ENCODE data around the gene PARD3B.
A peak's percentile ranks its signal among the peaks of the same experiment; 100 is the strongest.

The PARD3B gene

DNA sequence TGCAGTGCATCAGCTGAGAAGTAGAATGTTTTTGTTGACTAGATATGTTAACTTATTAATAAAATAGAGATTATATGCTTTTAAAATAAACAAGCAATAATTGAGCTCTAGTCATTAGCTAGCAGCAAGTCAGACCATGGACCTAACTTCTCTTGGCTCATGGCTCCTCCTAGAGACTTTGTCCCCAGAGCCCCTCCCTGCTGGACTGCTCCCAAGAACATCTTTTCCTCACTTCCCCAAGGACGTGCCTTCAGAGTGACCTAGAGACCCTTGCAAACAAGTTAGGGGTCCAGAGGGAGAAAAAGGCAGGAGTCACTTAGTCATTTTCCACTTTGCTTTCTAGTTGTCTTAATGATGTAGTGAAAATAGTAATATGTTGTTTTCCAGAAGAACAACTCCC is 824.5 kb downstream of the PARD3B start:
- TF ChIP-seq GATA3 (IDR thresholded peaks at IDR 0.05; ENCODE audit: low read depth, low read length) (no peak), GATA2 (IDR thresholded peaks at IDR 0.05; ENCODE audit: low read depth, low read length) (no peak)

DNA sequence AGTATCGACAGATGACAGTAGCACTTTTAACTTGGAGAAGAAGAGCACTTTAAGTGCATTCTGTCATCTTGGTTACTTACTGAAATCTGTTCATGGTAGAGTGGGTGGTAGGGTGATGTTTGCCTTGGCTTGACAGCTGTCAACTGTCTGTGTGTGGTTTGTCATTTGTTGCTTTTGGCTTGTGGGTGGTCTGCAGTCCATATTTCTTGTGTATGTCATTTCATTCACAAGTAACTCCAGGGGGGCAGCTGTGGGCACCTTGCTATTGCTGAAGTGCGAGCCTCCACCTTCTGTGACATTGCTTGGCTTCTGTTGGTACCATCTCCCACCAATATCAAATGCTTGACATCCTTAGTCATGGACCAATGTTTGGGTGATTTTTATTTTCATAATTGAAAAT is 825.5 kb downstream of the PARD3B start:
- TF ChIP-seq GATA3 (IDR thresholded peaks at IDR 0.05; ENCODE audit: low read depth, low read length) (no peak), GATA2 (IDR thresholded peaks at IDR 0.05; ENCODE audit: low read depth, low read length) (no peak)

DNA sequence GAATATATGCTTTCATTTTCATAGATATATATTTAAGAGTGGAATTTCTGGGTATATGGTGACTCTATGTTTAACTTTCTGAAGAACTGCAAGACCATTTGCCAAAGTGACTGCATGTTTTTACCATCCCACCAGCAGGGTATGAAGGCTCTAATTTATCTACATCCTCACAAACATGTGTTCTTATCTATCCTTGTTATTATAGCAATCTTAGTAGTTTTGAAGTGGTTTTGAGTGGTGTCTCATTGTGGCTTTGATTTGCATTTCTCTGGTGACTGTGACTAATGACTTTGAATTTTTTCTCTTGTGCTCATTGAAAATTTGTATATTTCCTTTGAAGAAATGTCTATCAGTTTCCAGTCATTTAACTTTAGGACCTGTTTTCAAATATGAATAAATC is 826.9 kb downstream of the PARD3B start:
- TF ChIP-seq GATA3 (IDR thresholded peaks at IDR 0.05; ENCODE audit: low read depth, low read length) (no peak), GATA2 (IDR thresholded peaks at IDR 0.05; ENCODE audit: low read depth, low read length) (no peak)

DNA sequence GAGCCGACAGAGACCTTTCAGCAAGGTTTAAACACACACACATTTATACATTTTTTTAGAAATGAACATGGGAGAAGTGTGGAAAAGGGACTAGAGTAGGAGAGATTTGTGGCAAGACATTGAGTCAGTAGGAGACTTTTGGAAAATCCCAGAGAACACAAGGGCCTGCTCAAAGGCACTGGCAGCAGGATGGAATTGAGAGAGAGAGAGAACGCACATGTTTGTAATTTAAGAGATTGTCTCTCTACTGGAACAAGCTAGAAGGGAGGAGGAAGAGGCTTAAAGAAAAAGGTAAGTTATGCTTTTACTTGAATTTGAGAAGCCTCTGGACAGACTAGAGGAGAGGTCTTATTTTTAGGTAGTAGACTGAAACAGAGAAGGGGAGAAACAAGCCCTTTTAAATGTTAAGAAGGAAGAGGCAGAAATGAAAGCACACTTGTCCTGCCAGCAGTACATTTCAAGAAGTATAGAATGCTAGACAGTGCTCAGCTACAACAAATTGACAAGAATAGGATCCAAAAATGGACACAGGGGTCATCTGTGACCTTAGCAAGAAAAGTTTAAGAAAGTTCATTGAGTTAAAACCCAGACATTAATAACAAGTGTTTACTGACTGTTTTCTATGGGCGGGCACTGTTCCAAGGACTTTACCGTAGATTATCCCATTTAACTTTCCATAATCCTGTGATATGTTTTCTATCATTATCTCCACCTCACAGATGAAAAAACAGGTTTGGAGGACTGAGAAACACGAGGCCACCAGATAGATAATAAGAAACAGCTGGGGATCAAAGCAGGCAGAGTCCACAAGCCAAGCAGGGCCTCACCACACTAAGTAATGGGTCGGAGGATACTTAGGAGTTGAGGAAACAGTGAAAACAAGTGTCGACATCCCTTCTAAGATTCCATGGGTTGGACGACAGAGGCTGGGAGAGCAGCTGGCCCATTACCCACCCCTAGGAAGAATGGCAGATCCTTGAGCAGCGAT is 830.5 kb downstream of the PARD3B start:
- no peak for TF ChIP-seq GATA2 (IDR thresholded peaks at IDR 0.05; ENCODE audit: low read depth, low read length)

GRCh38 chr2:205377324-205377723 is 832.0 kb downstream of the PARD3B start:
- no peak for TF ChIP-seq GATA3 (IDR thresholded peaks at IDR 0.05; ENCODE audit: low read depth, low read length)
- no peak for TF ChIP-seq GATA2 (IDR thresholded peaks at IDR 0.05; ENCODE audit: low read depth, low read length)

- TF ChIP-seq GATA3 (IDR thresholded peaks at IDR 0.05; ENCODE audit: low read depth, low read length) (no peak), GATA2 (IDR thresholded peaks at IDR 0.05; ENCODE audit: low read depth, low read length) (no peak)
These were observed 838.3 kb downstream of the PARD3B start for GRCh38 chr2:205383601-205384000.

- TF ChIP-seq GATA3 (IDR thresholded peaks at IDR 0.05; ENCODE audit: low read depth, low read length) (no peak), GATA2 (IDR thresholded peaks at IDR 0.05; ENCODE audit: low read depth, low read length) (no peak)
These were observed 840.8 kb downstream of the PARD3B start for GRCh38 chr2:205386109-205386508.

DNA sequence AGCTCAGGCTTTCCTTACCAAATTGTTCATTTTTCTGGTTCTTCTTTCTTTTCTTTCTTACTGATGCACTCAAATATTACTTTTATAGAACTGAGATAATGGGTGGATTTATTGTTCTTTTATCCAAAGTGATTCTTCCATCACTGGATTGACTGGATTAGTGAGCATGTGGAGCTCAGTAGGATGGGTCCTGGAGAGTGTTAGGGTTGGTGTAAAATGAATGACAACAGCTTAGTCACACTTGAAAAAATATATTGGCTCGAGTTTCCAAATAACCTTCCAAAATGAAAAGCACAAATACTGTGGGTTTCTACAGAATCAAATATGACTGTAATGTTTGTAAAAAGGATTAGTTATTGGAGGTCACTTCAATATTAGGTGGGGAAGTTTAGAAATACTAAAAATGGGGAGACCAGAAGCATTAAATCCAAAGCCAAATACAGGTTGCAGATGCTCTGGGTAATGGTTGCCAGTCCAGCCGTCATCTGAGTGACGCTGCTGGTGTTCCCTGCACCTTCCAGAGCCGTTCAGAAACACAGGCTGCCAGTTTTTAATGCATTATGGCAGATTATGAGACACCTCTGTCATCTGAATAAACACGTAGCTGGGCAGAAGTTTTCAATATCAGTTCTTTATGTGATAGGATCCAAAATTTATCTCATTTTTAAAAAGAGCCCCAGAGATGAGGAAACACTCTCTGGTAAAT is 842.2 kb downstream of the PARD3B start:
- TF ChIP-seq GATA2 (IDR thresholded peaks at IDR 0.05; ENCODE audit: low read depth, low read length) (no peak), GATA3 (IDR thresholded peaks at IDR 0.05; ENCODE audit: low read depth, low read length) (no peak)

DNA sequence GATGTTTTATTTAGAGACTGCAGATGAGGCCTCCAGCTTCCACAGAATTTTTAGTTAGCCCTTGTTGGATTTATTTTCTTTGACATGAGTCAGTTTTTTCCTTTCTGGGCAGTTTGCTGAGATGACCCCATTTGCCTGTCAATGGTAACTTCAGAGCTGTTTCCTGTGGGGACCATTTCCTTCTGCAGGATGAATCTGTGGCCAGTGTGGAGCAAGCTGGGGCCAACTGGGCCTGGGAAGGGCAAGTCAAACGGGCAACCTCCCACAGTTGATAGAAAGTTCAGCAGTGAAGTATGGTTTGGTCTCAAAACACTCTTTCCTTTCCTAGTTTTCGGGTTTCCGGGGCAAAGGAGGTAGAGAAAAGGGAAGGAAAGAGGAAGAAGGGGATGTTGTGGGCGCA is 845.6 kb downstream of the PARD3B start:
- no peak for TF ChIP-seq GATA2 (IDR thresholded peaks at IDR 0.05; ENCODE audit: low read depth, low read length)
- no peak for TF ChIP-seq GATA3 (IDR thresholded peaks at IDR 0.05; ENCODE audit: low read depth, low read length)

DNA sequence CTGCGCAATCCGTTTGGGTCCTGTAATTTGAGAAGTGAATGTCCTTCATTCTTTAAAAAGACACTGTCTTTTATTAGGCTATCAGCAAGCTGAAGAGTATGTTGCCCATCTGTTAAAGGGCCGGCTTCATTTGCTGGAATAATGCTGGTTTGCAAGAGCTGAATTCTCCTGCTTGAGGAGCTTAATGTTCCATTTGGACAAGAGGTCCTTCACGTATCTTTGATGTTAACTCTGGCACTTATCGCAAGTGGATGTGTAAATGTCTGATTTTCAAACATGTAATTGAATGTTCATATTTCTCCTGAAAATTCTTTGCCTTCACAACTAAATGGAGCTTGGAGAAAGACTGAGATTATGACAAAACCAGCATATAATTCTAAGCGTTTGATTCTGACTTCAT is 856.2 kb downstream of the PARD3B start:
- no peak for TF ChIP-seq GATA2 (IDR thresholded peaks at IDR 0.05; ENCODE audit: low read depth, low read length)

DNA sequence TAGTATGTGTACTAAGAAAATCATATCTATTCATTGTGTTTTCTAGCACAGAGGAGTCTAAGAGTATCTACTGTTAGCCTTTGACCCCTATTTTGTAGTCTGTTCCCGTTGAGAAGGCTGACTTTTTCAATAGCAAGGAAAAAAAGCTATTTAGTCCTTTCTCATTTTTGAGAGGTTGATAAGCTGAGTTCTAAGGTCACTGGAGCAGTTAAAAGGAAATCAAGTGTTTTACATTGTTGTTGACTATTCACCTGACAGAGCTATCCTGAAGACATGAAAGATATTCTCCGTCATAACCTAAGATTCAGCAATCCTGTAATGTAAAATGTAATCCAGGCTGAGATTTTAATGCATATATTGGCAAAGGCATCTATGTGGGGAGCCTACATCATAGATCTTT is 856.7 kb downstream of the PARD3B start:
- TF ChIP-seq GATA2 (IDR thresholded peaks at IDR 0.05; ENCODE audit: low read depth, low read length) (no peak), GATA3 (IDR thresholded peaks at IDR 0.05; ENCODE audit: low read depth, low read length) (no peak)

DNA sequence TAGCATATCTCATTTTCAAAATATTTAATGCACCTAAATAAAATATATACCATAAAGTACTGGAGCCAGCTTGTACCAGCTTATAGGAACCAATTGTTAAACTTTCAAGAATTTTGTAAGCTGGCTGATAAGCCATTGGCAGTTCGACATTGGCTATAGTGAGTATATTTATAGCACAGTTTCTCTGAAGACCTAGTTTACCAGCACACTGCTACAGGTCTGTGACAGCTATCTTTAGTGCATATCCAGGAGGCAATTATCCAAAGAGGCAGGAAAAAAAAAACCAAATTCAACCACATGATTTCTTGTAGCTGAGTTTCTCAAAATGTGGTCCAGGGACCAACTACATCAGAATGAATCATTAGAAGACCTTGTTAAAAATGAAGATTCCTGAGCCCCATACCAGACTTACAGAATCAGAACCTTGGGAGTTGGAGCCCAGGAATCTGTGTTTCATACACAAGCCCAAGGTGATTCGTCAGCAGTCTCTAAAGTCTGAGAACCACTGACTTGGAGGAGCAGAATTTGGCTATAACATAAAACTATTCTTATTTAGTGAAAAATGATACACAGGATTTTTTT is 858.1 kb downstream of the PARD3B start:
- TF ChIP-seq GATA3 (IDR thresholded peaks at IDR 0.05; ENCODE audit: low read depth, low read length) (no peak), GATA2 (IDR thresholded peaks at IDR 0.05; ENCODE audit: low read depth, low read length) (no peak)

- TF ChIP-seq GATA3 (IDR thresholded peaks at IDR 0.05; ENCODE audit: low read depth, low read length) (no peak), GATA2 (IDR thresholded peaks at IDR 0.05; ENCODE audit: low read depth, low read length) (no peak)
These were observed 859.9 kb downstream of the PARD3B start for GRCh38 chr2:205405194-205405593.

DNA sequence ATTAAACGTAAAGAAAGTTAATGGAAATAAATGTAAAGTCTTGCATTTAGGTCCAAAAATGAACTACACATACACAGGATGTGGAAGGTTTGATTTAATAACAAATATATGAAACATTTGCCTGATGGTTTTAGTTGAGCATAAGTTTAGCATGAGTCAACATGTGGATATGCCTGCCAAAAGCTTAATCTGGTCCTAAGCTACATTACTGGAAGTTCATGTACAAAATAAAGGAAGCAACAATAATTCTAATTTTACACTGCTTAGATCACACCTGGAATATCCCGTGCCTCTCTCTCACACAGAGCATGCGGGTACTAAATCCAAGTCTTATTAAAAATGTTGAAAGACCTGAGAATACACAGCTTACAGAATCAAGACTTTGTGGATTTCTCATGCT is 860.5 kb downstream of the PARD3B start:
- no peak for TF ChIP-seq GATA3 (IDR thresholded peaks at IDR 0.05; ENCODE audit: low read depth, low read length)

DNA sequence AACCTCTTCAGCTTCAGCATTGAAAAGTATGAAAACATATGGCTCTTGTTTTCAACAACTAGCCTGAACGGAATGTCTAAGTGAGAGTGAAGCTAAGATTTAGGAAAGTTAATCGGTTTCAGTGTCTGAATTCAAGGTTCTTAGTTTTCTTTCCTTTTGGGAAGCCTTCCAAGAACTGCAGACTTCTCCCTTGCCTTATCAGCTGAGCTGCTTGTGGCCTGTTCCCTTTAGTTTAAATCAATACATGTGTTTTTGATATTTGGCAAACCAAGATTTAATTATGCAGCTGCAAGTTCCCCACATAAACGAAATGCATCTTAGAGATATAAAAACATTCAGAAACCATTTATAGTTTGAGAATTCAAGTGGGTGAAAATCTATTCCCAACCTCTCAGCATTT is 862.7 kb downstream of the PARD3B start:
- no peak for TF ChIP-seq GATA3 (IDR thresholded peaks at IDR 0.05; ENCODE audit: low read depth, low read length)
- peak; percentile 68 for TF ChIP-seq GATA2 (IDR thresholded peaks at IDR 0.05; ENCODE audit: low read depth, low read length)

Measured in SH-SY5Y (cell line).